Breast epithelium (tissue), 3 donors: ENCODE data around the gene IL19.

Experiments used
- POLR2AphosphoS5 ChIP-seq, 3 donors: sonication (generic); formaldehyde crosslinking; IDR thresholded peaks; one replicate each; pipeline ENCODE4 v1.6.1; 2017; ENCODE audit warnings: antibody characterized with exemption in 3 of 3
- TF ChIP-seq, protein P1 (sequence below), 3 donors: fragments of 450-650 bp; IDR thresholded peaks; one replicate each; pipeline ENCODE4 v1.5.1; 2016 to 2017; ENCODE audit warnings: antibody characterized with exemption in 3 of 3, mild to moderate bottlenecking in 3 of 3, moderate library complexity in 3 of 3

DNA sequence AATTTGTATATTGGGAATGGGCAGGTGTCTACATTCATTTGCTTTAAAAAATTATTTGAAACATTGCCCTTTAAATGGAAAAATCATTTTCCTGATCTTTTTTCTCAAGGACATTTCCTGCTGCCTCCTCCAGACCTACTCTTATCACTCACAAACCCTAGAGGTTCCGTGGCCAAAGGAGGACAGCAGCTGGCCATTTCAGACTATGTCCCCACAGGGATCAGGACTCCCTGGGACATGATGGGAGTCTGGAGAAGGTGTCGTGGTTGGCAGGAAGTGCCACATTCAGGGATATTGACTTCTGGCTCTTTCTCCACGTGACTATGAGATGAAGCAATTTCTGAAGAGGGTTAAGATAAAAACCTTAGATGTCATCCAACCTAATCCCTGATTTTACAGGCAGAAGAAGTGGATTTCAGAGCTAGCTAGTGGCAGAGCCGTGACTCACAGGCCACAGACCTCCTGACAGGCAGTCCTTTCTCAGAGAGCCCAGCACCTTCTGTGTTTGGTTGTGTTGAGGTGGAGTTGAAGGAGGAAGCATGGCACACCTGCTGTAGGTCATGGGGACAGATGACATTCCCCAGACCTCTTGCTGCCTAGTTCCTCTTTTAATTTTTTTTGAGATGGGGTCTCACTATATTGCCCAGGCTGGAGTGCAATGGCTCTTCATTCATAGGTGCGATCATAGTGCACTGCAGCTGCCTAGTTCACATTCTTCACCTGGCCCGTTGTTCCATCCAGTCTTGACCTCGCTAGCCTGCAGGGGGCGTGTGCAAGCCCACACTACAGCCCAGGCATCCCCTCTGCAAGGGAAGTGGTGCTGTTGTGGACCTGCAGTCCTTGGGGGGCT, 27.2 kb downstream of the IL19 start:
- TF ChIP-seq, protein P1, sequence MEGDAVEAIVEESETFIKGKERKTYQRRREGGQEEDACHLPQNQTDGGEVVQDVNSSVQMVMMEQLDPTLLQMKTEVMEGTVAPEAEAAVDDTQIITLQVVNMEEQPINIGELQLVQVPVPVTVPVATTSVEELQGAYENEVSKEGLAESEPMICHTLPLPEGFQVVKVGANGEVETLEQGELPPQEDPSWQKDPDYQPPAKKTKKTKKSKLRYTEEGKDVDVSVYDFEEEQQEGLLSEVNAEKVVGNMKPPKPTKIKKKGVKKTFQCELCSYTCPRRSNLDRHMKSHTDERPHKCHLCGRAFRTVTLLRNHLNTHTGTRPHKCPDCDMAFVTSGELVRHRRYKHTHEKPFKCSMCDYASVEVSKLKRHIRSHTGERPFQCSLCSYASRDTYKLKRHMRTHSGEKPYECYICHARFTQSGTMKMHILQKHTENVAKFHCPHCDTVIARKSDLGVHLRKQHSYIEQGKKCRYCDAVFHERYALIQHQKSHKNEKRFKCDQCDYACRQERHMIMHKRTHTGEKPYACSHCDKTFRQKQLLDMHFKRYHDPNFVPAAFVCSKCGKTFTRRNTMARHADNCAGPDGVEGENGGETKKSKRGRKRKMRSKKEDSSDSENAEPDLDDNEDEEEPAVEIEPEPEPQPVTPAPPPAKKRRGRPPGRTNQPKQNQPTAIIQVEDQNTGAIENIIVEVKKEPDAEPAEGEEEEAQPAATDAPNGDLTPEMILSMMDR (IDR thresholded peaks at IDR 0.05), result no peak
- no peak for TF ChIP-seq POLR2AphosphoS5 (IDR thresholded peaks at IDR 0.05)
